Fibroblast of the aortic adventitia (primary cell): ENCODE measurements around the gene ADD3. TPM values are rescaled to one million over a fixed set of nuclear protein-coding genes. Genes with fewer than 3 reads are reported as not detected.

Experiments used
- DNase-seq: peaks from one replicate; pipeline ENCODE4 v3.0.0-alpha.2; 2010; ENCODE audit warnings: low read depth
- H3K4me3 ChIP-seq: 2 replicates; pipeline ENCODE4 v1.5.1; 2011; ENCODE audit warnings: low read depth, mild to moderate bottlenecking, control low read depth, low read length, moderate library complexity
- total RNA-seq: library from RNA; depleted of rRNA; stranded (reverse); fragments of >200 nt; gene quantifications from 2 replicates; pipeline ENCODE4 v1.2.3, GENCODE V29; 2012; ENCODE audit warnings: low replicate concordance
- TF ChIP-seq, protein P1 (sequence below): IDR thresholded peaks from 2 replicates; pipeline ENCODE4 v1.5.1; 2011; ENCODE audit warnings: mild to moderate bottlenecking, low read length, control low read depth, inconsistent platforms; ENCODE audit not compliant: insufficient read depth

ADD3 gene
- total RNA-seq, 1 donor, result 524 TPM

DNA sequence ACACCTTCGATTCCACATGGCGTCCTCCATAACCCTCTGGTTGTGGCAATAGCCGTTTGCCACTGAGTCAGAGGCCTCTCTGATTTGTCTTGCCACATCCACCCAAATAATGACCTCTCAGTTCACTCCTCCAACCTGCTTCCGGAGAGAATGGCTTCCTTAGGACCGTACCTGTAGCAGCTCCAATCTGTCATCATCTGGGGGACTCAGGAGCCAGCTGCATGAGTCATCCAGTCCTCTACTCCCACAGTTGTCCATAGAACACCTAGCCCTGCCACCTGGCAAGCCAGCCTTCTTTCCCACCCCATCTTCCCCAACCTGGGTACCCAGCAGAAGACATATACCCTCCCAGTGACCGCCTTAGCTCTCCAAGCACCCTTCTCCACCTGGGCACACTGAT, 135.2 kb downstream of the ADD3 start:
- DNase-seq, result no peak
- H3K4me3 ChIP-seq, result no peak overlapping the region
- TF ChIP-seq, protein P1, sequence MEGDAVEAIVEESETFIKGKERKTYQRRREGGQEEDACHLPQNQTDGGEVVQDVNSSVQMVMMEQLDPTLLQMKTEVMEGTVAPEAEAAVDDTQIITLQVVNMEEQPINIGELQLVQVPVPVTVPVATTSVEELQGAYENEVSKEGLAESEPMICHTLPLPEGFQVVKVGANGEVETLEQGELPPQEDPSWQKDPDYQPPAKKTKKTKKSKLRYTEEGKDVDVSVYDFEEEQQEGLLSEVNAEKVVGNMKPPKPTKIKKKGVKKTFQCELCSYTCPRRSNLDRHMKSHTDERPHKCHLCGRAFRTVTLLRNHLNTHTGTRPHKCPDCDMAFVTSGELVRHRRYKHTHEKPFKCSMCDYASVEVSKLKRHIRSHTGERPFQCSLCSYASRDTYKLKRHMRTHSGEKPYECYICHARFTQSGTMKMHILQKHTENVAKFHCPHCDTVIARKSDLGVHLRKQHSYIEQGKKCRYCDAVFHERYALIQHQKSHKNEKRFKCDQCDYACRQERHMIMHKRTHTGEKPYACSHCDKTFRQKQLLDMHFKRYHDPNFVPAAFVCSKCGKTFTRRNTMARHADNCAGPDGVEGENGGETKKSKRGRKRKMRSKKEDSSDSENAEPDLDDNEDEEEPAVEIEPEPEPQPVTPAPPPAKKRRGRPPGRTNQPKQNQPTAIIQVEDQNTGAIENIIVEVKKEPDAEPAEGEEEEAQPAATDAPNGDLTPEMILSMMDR, result no peak

DNA sequence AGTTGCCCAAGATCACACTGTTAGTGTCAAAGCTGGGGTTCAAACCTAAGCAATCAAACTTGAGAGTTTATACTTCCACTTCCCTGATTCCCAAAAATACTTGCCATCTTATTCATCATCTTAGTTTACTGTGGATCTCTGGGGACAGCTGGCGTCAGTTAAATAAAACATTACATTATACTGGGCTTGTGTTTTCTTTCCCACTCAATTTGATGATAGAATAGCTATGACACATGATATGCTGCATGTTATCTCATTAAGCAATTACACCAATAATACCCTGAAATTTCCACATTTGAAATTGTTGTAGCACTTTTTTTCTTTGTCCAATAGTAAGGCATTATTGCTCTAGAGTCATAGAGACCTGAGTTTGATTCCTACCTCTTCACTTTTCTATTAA, 136.7 kb downstream of the ADD3 start:
- TF ChIP-seq, protein P1, result no peak
- DNase-seq, result no peak
- H3K4me3 ChIP-seq, result no peak overlapping the region

DNA sequence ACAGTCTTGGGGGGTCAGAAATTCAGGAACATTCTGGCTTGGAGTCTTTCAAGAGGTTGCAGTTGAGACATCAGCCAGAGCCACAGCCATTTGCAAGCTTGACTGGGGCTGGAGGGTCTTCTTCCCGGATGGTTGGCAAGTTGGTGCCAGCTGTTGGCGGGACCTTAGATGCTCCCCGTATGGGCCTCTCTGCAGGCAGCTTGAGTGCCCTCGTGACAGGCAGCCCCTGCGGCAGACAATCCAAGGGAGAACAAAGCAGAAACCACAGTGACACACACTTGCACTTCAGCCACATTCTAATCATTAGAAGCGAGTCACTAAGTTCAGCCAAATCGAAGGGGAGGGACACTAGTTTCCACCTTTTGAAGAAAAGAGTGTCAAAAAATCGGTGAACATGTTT, 140.2 kb downstream of the ADD3 start:
- no peak for DNase-seq
- no peak overlapping the region for H3K4me3 ChIP-seq
- TF ChIP-seq, protein P1, result no peak

DNA sequence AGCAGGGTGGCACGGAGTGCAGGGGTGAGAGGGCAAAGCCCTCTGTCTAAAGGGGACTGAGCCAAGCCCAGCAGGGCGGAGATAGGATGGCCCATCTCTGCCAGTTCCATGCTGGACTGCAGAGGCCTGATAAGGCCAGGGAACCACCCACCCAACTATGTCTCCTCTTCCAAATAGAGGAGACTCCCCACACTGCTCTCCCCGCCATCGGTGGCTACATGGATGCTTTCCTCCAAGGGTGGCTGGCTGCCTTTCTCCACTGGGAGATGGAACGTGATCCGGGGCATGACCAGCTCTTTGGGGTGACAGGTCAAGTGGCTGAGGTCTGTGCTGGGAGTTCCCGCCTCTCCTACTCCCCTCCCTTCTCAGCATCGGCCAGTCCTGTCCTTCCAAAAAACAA, 141.5 kb downstream of the ADD3 start:
- DNase-seq, result no peak
- H3K4me3 ChIP-seq, result no peak overlapping the region
- TF ChIP-seq, protein P1, result no peak

DNA sequence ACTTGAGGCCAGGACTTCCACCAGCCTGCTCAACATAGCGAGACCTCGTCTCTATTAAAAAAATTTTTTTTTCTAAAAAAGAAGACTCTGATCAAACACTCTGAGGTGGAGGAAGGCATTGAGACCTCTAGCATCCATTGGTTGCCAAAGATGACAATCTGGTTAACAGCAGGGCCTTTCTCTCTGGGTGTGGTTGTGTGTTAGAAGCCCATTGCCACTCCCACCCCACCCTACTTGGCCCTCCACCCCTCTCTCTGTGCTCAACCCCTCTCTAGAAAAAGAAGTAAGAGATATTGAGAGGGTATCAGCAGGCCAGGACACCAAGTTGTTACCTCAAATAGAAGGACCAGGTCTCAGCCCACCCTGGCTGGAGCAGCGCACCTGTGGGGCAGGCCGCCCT, 142.3 kb downstream of the ADD3 start:
- no peak overlapping the region for H3K4me3 ChIP-seq
- TF ChIP-seq, protein P1, result no peak
- DNase-seq, result no peak

DNA sequence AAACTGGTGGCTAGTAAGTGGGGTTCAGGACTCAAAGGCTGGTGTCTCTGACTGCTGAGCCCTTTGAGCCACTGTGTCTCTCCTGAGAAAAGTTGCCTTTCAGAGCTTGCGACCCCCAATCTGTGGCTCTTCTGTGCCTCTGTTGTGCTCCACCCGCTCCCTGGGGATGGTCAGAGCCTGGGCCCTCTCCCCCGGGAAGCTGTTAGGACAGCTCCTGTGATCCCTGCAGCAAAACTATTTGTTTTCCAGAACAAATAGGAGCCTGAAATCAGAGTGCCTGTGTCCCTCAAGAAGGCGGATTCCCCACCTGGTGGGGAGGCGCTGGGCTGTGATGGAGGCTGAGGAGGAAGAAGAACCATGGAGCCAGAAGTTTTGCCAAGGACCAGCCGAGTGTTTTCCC, 143.2 kb downstream of the ADD3 start:
- DNase-seq, result no peak
- TF ChIP-seq, protein P1, result no peak
- no peak overlapping the region for H3K4me3 ChIP-seq

DNA sequence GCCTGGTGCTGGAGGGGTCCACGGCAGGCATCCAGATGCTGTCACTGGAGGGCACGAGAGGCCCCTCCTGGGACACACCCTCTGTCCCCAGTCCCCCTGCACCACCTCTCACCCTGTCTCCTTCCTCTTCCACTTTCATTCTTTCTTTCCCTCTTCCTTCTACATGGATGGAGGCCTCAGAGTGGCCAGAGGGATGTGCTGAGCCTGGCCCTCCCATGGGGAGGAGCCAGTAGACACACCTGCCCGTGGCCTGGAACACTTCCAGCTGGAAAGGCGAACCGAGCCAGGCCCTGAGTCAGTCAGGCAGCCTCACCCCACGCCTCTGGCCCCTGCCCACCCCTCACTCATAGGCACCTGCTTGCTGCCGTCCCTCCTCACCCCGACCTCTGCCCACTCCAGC, 143.7 kb downstream of the ADD3 start:
- DNase-seq, result no peak
- TF ChIP-seq, protein P1, result no peak
- H3K4me3 ChIP-seq, result no peak overlapping the region
